ENCODE results near the gene TMPRSS13. TPM values are rescaled to one million over a fixed set of nuclear protein-coding genes. Genes with fewer than 3 reads are reported as not detected.

The TMPRSS13 gene
- total RNA-seq, 1 experiment from 2014 or later: 21.7 TPM

DNA sequence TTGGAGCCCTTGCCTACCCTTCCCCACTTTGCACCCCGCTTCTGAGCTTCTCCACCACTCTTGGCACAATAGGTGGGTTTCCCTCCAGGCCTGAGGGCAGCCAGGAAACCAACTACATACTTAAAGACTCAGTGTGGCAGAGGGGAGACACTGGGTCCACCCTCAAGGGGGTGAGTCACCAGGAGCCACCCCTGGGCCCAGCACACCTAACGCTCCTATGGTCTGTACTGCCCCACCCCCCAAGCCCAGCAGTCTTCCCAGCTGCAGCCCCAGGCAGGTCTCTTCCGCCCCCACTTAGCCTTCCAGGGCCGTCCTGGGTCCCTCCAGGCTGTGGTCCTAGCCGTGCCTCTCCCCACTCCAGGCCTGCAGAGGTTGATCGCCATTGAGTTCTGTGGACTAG, 3.2 kb upstream of the TMPRSS13 start:
- H3F3A ChIP-seq (ENCODE audit: insufficient read depth, low read depth): peaks cover 20% of the 10 kb centered on the region; the same call in 1 of the 2 replicates
- ChIA-PET CTCF (interaction anchor here (1.0 kb wide), 1 partner anchor 15 kb away, joined by 3 read pairs; no protein-coding TSS in a partner anchor), POLR2A (ENCODE audit: unreplicated experiment) (interaction anchor here (0.7 kb wide), 2 partner anchors 13 to 55 kb away, joined by 4 to 7 read pairs; no protein-coding TSS in a partner anchor)
- TF ChIP-seq, protein P1, sequence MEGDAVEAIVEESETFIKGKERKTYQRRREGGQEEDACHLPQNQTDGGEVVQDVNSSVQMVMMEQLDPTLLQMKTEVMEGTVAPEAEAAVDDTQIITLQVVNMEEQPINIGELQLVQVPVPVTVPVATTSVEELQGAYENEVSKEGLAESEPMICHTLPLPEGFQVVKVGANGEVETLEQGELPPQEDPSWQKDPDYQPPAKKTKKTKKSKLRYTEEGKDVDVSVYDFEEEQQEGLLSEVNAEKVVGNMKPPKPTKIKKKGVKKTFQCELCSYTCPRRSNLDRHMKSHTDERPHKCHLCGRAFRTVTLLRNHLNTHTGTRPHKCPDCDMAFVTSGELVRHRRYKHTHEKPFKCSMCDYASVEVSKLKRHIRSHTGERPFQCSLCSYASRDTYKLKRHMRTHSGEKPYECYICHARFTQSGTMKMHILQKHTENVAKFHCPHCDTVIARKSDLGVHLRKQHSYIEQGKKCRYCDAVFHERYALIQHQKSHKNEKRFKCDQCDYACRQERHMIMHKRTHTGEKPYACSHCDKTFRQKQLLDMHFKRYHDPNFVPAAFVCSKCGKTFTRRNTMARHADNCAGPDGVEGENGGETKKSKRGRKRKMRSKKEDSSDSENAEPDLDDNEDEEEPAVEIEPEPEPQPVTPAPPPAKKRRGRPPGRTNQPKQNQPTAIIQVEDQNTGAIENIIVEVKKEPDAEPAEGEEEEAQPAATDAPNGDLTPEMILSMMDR (conservative IDR thresholded peaks at IDR 0.05): no peak
- TF ChIP-seq EZH2 (IDR thresholded peaks at IDR 0.05; ENCODE audit: low read depth): no peak
- peak overlapping the region; percentile 50 for H3K4me2 ChIP-seq
- no peak for DNase-seq
- no peaks in the 10 kb centered on the region for H3K36me3 ChIP-seq (ENCODE audit: low read depth)
- H3K27ac ChIP-seq: no peak overlapping the region
- no peak overlapping the region for H2AFZ ChIP-seq
- H3K4me3 ChIP-seq: no peak overlapping the region
- H3K4me1 ChIP-seq (replicated peaks; ENCODE audit: insufficient read depth): peaks cover 63% of the 10 kb centered on the region
- no peaks in the 10 kb centered on the region for H4K20me1 ChIP-seq (ENCODE audit: insufficient read depth)
- H3K79me2 ChIP-seq (ENCODE audit: low read depth): peaks cover 15% of the 10 kb centered on the region
- H3K9me2 ChIP-seq (ENCODE audit: insufficient read depth): no peaks in the 10 kb centered on the region
- no peaks in the 10 kb centered on the region for H3K27me3 ChIP-seq (ENCODE audit: insufficient read depth, low read depth)
- intact Hi-C loops (cut with micrococcal nuclease; ENCODE audit: unreplicated experiment): no loop called here
- H3K9me3 ChIP-seq (ENCODE audit: insufficient read depth, low read depth): no peaks in the 10 kb centered on the region
- BruUV-seq (replicated peaks): no TSS peak

DNA sequence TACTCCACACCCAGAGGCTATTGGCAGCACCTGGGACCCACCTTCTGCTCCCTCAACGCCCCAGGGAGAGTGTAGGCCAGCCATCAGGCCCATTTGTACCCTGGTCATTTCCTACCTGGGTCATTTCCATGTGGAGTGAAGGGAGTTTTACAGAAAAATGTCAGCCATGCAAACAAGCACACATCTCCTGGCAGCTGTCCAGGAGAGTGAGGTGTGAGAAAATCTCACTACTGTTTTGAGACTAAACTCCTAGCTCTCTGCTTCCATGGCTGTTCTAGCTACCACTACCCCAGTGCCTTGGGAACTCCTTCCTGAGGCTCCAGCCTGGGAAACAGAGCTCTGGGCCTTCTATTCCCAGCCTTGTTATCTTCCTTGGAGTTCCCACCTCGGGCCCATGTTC, 2.8 kb upstream of the TMPRSS13 start:
- intact Hi-C loops (cut with micrococcal nuclease; ENCODE audit: unreplicated experiment): no loop called here
- Histone ChIP-seq H3K9me3 (ENCODE audit: insufficient read depth, low read depth) (no peaks in the 10 kb centered on the region), H3K9me2 (ENCODE audit: insufficient read depth) (no peaks in the 10 kb centered on the region), H3K36me3 (ENCODE audit: low read depth) (no peaks in the 10 kb centered on the region), H4K20me1 (ENCODE audit: insufficient read depth) (no peaks in the 10 kb centered on the region), H3K4me1 (replicated peaks; ENCODE audit: insufficient read depth) (peaks cover 62% of the 10 kb centered on the region), H3K79me2 (ENCODE audit: low read depth) (peaks cover 17% of the 10 kb centered on the region), H3K4me2 (peak overlapping the region; percentile 50), H3K4me3 (no peak overlapping the region), H3K27ac (no peak overlapping the region), H2AFZ (0 out of 2 replicates have a peak overlapping the region, but pooled peaks have one; percentile 44), H3F3A (ENCODE audit: insufficient read depth, low read depth) (peaks cover 16% of the 10 kb centered on the region; the same call in 1 of the 2 replicates), H3K27me3 (ENCODE audit: insufficient read depth, low read depth) (no peaks in the 10 kb centered on the region)
- peak in 1 of 2 experiments; percentile 19 for DNase-seq
- TF ChIP-seq, protein P1 (conservative IDR thresholded peaks at IDR 0.05): no peak
- TF ChIP-seq EZH2 (IDR thresholded peaks at IDR 0.05; ENCODE audit: low read depth): no peak
- ChIA-PET CTCF (interaction anchor here (1.0 kb wide), 1 partner anchor 15 kb away, joined by 3 read pairs; no protein-coding TSS in a partner anchor), POLR2A (ENCODE audit: unreplicated experiment) (interaction anchor here (0.7 kb wide), 2 partner anchors 13 to 56 kb away, joined by 4 to 7 read pairs; no protein-coding TSS in a partner anchor)
- BruUV-seq (replicated peaks): no TSS peak

DNA sequence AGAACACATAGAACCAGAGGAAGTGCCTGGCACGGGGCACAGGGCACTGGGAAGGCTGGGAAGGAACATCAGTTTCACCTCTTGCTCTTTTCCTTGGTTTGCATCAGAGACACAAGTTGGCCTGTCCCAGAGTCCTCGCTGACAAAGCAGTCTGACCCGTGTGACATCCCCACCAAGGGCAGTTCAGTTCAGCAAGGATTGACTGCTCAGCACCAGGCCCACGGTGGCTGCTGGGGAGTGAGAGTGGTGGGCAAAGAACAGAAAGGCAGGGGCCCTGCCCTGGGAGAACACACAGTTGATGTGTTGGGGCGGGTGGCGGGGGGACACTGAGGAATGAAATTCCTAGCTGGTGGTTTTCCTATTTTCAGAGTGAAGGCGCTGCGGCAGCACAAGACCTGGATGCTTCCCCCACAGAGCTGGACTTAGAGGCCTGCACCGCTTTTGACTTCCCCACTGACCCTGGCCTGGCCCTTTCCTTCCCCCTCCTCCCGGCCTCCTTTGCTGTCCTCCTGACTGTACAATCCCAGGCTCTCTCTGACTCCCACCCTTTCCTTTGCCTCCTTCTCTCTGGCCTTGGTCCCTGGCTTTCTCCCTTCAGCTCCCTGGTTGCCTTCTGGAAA, 2.2 kb upstream of the TMPRSS13 start:
- H3K27me3 ChIP-seq (ENCODE audit: insufficient read depth, low read depth): no peaks in the 10 kb centered on the region
- intact Hi-C loops (cut with micrococcal nuclease; ENCODE audit: unreplicated experiment): no loop called here
- peaks cover 16% of the 10 kb centered on the region; the same call in 1 of the 2 replicates for H3F3A ChIP-seq (ENCODE audit: insufficient read depth, low read depth)
- no peaks in the 10 kb centered on the region for H4K20me1 ChIP-seq (ENCODE audit: insufficient read depth)
- H3K9me3 ChIP-seq (ENCODE audit: insufficient read depth, low read depth): no peaks in the 10 kb centered on the region
- no peak for DNase-seq
- ChIA-PET CTCF (no interaction called here), POLR2A (ENCODE audit: unreplicated experiment) (interaction anchor here (0.7 kb wide), 1 partner anchor 56 kb away, joined by 7 read pairs; no protein-coding TSS in a partner anchor)
- H3K27ac ChIP-seq: no peak overlapping the region
- H3K4me3 ChIP-seq: no peak overlapping the region
- no peak for TF ChIP-seq EZH2 (IDR thresholded peaks at IDR 0.05; ENCODE audit: low read depth)
- TF ChIP-seq, protein P1 (conservative IDR thresholded peaks at IDR 0.05): no peak
- no peaks in the 10 kb centered on the region for H3K9me2 ChIP-seq (ENCODE audit: insufficient read depth)
- H3K4me1 ChIP-seq (replicated peaks; ENCODE audit: insufficient read depth): peaks cover 61% of the 10 kb centered on the region
- H3K79me2 ChIP-seq (ENCODE audit: low read depth): peaks cover 17% of the 10 kb centered on the region
- H3K36me3 ChIP-seq (ENCODE audit: low read depth): no peaks in the 10 kb centered on the region
- H2AFZ ChIP-seq: 0 out of 2 replicates have a peak overlapping the region, but pooled peaks have one; percentile 44
- no TSS peak for BruUV-seq (replicated peaks)
- peak overlapping the region; percentile 50 for H3K4me2 ChIP-seq
